CD14-positive monocyte (primary cell): Measurements from ENCODE around the gene SFTPB. TPM values are rescaled to one million over a fixed set of nuclear protein-coding genes. Genes with fewer than 3 reads are reported as not detected.
"Not testable (repeated sequence)": the region's sequence is repeated elsewhere in the genome, so short reads cannot be mapped to it uniquely, and the experiment has no call there.

ENCODE experiments used
- DNase-seq, 3 donors: peaks; one replicate each; pipeline ENCODE4 v3.0.0-alpha.2; 2011 to 2022
- H2AFZ ChIP-seq: 2 replicates; pipeline ENCODE4 v1.6.0; 2012; ENCODE audit warnings: mild to moderate bottlenecking, low read depth, low read length, inconsistent platforms; ENCODE audit not compliant: insufficient read depth, poor library complexity, severe bottlenecking
- H3K27ac ChIP-seq, 2 donors: 1 replicate in 1 of 2; 2 replicates in 1 of 2; pipeline ENCODE4 v1.5.1; 2012 to 2013; ENCODE audit warnings: low read length in 2 of 2, control low read depth in 1 of 2, inconsistent platforms in 1 of 2, low read depth in 1 of 2, mild to moderate bottlenecking in 1 of 2
- H3K27me3 ChIP-seq, 2 donors: one replicate each; pipeline versions ENCODE4 v1.6.0 to v1.6.1; 2011 to 2013; ENCODE audit warnings: low read length in 2 of 2; ENCODE audit not compliant: control insufficient read depth in 2 of 2, insufficient read depth in 2 of 2
- H3K36me3 ChIP-seq, 2 donors: replicated peaks in 1 of 2; 1 replicate in 1 of 2; 2 replicates in 1 of 2; pipeline versions ENCODE4 v1.5.1 to v1.6.1; 2012 to 2013; ENCODE audit warnings: low read length in 2 of 2, control low read depth in 1 of 2, inconsistent platforms in 1 of 2, mild to moderate bottlenecking in 1 of 2; ENCODE audit not compliant: insufficient read depth in 2 of 2, control insufficient read depth in 1 of 2
- H3K4me1 ChIP-seq, 2 donors: 1 replicate in 1 of 2; 2 replicates in 1 of 2; pipeline versions ENCODE4 v1.5.1 to v1.6.1; 2012 to 2013; ENCODE audit warnings: low read length in 2 of 2, control low read depth in 1 of 2, inconsistent platforms in 1 of 2, mild to moderate bottlenecking in 1 of 2, moderate library complexity in 1 of 2; ENCODE audit not compliant: insufficient read depth in 2 of 2, control insufficient read depth in 1 of 2
- H3K4me2 ChIP-seq: replicated peaks from 2 replicates; pipeline ENCODE3; 2012; ENCODE audit warnings: low read length, moderate library complexity, mild to moderate bottlenecking; ENCODE audit not compliant: poor library complexity, severe bottlenecking; ENCODE audit errors: extremely low read depth
- H3K4me3 ChIP-seq, 3 experiments: fragments of 200-600 bp in 1 of 3; sonication (generic) in 1 of 3; replicated peaks in 1 of 3; 1 replicate in 2 of 3; 2 replicates in 1 of 3; pipeline ENCODE4 v1.5.1; 2011 to 2013; ENCODE audit warnings: low read length in 3 of 3, mild to moderate bottlenecking in 3 of 3, control low read depth in 2 of 3, low read depth in 2 of 3, inconsistent platforms in 1 of 3, moderate library complexity in 1 of 3
- H3K79me2 ChIP-seq: 2 replicates; pipeline ENCODE4 v1.6.0; 2012; ENCODE audit warnings: mild to moderate bottlenecking, control low read depth, inconsistent platforms, low read length, moderate library complexity; ENCODE audit not compliant: insufficient read depth
- H3K9ac ChIP-seq: 2 replicates; pipeline ENCODE4 v1.6.0; 2017; ENCODE audit warnings: low read length, mild to moderate bottlenecking; ENCODE audit not compliant: insufficient read depth, poor library complexity, severe bottlenecking
- H3K9me3 ChIP-seq, 2 donors: replicated peaks in 1 of 2; 1 replicate in 1 of 2; 2 replicates in 1 of 2; pipeline versions ENCODE4 v1.5.1 to v1.6.1; 2012 to 2013; ENCODE audit warnings: low read length in 2 of 2, control low read depth in 1 of 2; ENCODE audit not compliant: control insufficient read depth in 1 of 2, insufficient read depth in 1 of 2
- H4K20me1 ChIP-seq: 2 replicates; pipeline ENCODE4 v1.6.0; 2012; ENCODE audit warnings: mild to moderate bottlenecking, low read length, control low read depth, moderate library complexity; ENCODE audit not compliant: insufficient read depth
- H3K27ac Mint-ChIP-seq, 7 donors: one replicate each; pipeline ENCODE4 v1.8.0; 2020; ENCODE audit warnings: mild to moderate bottlenecking in 7 of 7, mixed read lengths in 7 of 7, moderate library complexity in 6 of 7, inconsistent platforms in 2 of 7
- H3K27me3 Mint-ChIP-seq, 3 donors: one replicate each; pipeline ENCODE4 v1.8.0; 2021 to 2022; ENCODE audit warnings: low read depth in 3 of 3, mild to moderate bottlenecking in 3 of 3, mixed read lengths in 3 of 3, moderate library complexity in 3 of 3, inconsistent platforms in 1 of 3
- H3K36me3 Mint-ChIP-seq, 2 donors: one replicate each; pipeline ENCODE4 v1.8.0; 2020; ENCODE audit warnings: mixed read lengths in 2 of 2, inconsistent platforms in 1 of 2, mild to moderate bottlenecking in 1 of 2
- H3K4me1 Mint-ChIP-seq: one replicate; pipeline ENCODE4 v1.8.0; 2020; ENCODE audit warnings: mild to moderate bottlenecking, mixed read lengths
- H3K4me3 Mint-ChIP-seq, 2 donors: one replicate each; pipeline ENCODE4 v1.8.0; 2020; ENCODE audit warnings: mild to moderate bottlenecking in 2 of 2, mixed read lengths in 2 of 2, moderate library complexity in 1 of 2
- H3K9me3 Mint-ChIP-seq, 7 donors: one replicate each; pipeline ENCODE4 v1.8.0; 2020 to 2022; ENCODE audit warnings: mixed read lengths in 7 of 7, mild to moderate bottlenecking in 6 of 7, moderate library complexity in 6 of 7, inconsistent platforms in 2 of 7
- WGBS: methylation state at CpG from one replicate; pipeline ENCODE4 v1.1.5; 2013; ENCODE audit warnings: missing lambda C conversion rate; ENCODE audit not compliant: insufficient coverage; 5-methylcytosine and 5-hydroxymethylcytosine counted together
- intact Hi-C, 2 donors: fragments of 100-400 bp; cut with micrococcal nuclease; formaldehyde crosslinking; loops; one replicate each; pipeline versions ENCODE4 v1.15.0 to v1.15.1; 2023
- polyA plus RNA-seq, 3 donors: library from polyadenylated mRNA; depleted of rRNA in 1 of 3; unstranded in 2 of 3; stranded (reverse) in 1 of 3; fragments of 300-500 nt in 2 of 3; fragments of >200 nt in 1 of 3; fragmentation: Illumina TruSeq in 2 of 3; gene quantifications; 1 replicate in 2 of 3; 2 replicates in 1 of 3; pipeline ENCODE4 v1.2.3, GENCODE V29; 2012 to 2021
- TF ChIP-seq, protein P1 (sequence below): fragments of 200-600 bp; IDR thresholded peaks from one replicate; pipeline ENCODE4 v1.8.0; 2022; ENCODE audit warnings: antibody characterized with exemption, mild to moderate bottlenecking

SFTPB gene
- polyA plus RNA-seq, 3 donors: 0.18 to 0.47 TPM; not detected in 1

DNA sequence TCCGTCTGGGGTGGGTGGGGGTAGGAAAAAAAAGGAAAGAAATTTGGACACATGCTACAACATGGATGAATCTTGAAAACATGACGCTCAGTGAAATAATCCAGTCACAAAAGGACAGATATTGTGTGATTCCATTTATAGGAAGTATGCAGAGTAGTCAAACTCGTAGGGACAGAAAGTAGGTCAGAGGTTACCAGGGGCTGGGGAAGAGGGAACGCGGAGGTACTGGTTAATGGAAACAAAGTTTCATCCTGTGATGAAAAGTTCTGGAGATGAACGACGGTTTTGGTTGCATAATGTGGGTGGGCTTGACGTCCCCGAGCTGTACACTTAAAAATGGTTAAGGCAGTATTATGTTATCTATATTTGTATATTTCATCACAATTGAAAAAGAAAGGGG, 4.5 kb upstream of the SFTPB start:
- DNase-seq: peak; percentile 42 to 52 (median 44)
- Mint-ChIP-seq H3K36me3 (peaks cover 4 to 5% of the 10 kb centered on the region in 2 donors), H3K4me1 (peaks cover 76% of the 10 kb centered on the region), H3K4me3 (peak overlapping the region; percentile 13 to 84), H3K27me3 (peaks cover 0 to 3% (median 0%) of the 10 kb centered on the region in 3 donors), H3K27ac (peak overlapping the region; percentile 81 to 93 (median 87)), H3K9me3 (peaks cover 0 to 2% (median 0%) of the 10 kb centered on the region in 7 donors)
- peak overlapping the region; percentile 78 to 79 for H3K27ac ChIP-seq
- H3K27me3 ChIP-seq: no peaks in the 10 kb centered on the region
- TF ChIP-seq, protein P1, sequence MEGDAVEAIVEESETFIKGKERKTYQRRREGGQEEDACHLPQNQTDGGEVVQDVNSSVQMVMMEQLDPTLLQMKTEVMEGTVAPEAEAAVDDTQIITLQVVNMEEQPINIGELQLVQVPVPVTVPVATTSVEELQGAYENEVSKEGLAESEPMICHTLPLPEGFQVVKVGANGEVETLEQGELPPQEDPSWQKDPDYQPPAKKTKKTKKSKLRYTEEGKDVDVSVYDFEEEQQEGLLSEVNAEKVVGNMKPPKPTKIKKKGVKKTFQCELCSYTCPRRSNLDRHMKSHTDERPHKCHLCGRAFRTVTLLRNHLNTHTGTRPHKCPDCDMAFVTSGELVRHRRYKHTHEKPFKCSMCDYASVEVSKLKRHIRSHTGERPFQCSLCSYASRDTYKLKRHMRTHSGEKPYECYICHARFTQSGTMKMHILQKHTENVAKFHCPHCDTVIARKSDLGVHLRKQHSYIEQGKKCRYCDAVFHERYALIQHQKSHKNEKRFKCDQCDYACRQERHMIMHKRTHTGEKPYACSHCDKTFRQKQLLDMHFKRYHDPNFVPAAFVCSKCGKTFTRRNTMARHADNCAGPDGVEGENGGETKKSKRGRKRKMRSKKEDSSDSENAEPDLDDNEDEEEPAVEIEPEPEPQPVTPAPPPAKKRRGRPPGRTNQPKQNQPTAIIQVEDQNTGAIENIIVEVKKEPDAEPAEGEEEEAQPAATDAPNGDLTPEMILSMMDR: no peak
- no peaks in the 10 kb centered on the region for H3K79me2 ChIP-seq
- H3K4me3 ChIP-seq: peak overlapping the region in 1 of 3 experiments; percentile 47
- H3K4me2 ChIP-seq: peak overlapping the region; percentile 51
- H2AFZ ChIP-seq: no peak overlapping the region
- intact Hi-C loops: loop anchor here (5.0 kb wide), 2 partner anchors 35 to 40 kb away; no protein-coding TSS in a partner anchor
- WGBS: 0% methylated on average over 5 of the region's 9 CpGs
- no peaks in the 10 kb centered on the region for H3K9me3 ChIP-seq
- peak overlapping the region; percentile 11 for H3K9ac ChIP-seq
- H4K20me1 ChIP-seq: no peaks in the 10 kb centered on the region
- peaks cover 79 to 86% of the 10 kb centered on the region in 2 donors for H3K4me1 ChIP-seq
- no peaks in the 10 kb centered on the region for H3K36me3 ChIP-seq

GRCh38 chr2:85670416-85670815, 2.4 kb upstream of the SFTPB start:
- H3K27me3 ChIP-seq, H3K4me3 ChIP-seq, DNase-seq, H3K9me3 Mint-ChIP-seq, H3K36me3 Mint-ChIP-seq, H3K9ac ChIP-seq, H3K9me3 ChIP-seq, H4K20me1 ChIP-seq, H3K79me2 ChIP-seq, H3K27me3 Mint-ChIP-seq, H3K27ac ChIP-seq, H2AFZ ChIP-seq, H3K36me3 ChIP-seq, H3K4me3 Mint-ChIP-seq, H3K4me2 ChIP-seq: not testable (repeated sequence)
- H3K27ac Mint-ChIP-seq: peak overlapping the region in 2 of 7 donors; percentile 56 to 61
- H3K4me1 Mint-ChIP-seq: peaks cover 85% of the 10 kb centered on the region
- H3K4me1 ChIP-seq: peaks cover 94 to 98% of the 10 kb centered on the region in 2 donors
- WGBS: 100% methylated on average over 5 of the region's 13 CpGs
- intact Hi-C loops: loop anchor here (5.0 kb wide), 2 partner anchors 37 to 42 kb away; no protein-coding TSS in a partner anchor
